ENCODE data around the gene DLG1.

Gene DLG1

DNA sequence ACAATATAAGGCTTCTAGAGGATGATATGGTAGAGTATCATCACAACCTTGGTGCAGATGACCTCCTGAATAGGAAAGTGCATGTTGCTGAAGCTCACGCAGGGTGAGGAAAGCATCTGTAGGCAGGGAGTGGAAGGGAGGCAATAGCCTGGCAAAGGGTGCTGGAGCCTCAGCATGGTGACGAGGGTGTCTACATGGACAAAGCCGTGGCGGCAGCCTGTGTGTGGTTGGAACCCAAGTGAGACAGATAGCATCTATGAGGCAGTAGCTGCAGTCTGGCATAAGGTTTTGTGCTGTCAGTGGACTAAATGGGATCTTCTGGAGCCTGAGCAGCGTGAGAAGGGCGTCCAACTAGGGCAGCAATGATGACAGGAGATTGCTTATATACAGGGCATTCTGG, 132.5 kb downstream of the DLG1 start:
- no peak for DNase-seq

DNA sequence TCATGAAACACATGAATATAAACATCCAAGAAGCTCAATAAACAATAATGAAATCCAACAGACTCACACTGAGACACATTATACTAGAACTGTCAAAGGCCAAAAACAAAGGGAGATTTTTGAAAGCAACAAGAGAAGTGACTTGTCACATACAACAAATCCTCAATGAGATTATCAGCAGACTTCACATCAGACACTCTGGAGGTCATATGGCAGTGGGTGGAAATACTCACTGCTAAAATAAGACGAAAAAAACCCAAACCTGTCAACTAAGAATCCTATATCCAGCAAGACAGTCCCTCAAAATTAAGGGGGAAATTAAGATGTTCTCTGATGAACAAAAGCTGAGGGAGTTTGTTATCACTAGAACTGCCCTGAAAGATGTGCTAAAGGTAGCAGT, 143.4 kb downstream of the DLG1 start:
- no peak for DNase-seq

DNA sequence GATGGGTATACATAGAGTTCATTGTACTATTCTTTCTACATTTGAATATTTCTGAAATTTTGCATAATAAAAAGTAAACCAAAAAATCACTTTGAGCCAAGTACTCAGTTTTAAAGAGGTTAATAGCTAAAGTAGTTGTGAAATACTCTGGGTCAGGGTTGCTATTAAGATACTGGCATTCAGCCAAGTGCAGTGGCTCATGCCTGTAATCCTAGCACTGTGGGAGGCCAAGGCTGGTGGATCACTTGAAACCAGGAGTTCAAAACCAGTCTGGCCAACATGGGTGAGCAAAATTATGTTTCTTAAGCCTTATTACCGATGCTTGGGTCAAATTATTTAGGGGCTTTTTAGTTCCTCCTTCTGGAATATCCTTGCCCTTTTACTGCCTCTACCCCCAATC, 146.8 kb downstream of the DLG1 start:
- DNase-seq, result no peak

DNA sequence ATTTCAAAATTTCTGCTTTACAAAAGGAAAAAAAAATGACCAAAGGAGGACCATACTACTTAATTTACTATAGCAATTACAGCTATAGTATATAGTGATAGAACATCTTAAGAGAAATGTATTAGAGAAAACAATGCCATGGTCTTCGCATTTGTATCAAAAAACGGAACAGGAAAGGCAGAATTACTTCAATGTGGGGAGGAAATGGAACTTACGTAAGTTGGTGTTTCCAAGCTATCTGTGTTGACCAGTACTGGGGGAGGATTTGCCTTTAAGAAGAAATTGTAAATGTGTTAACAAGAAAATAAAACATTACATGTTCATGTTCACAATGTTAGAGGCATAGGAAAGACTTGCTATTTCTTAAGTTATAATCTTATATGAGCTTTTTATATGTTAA, 148.9 kb downstream of the DLG1 start:
- no peak for DNase-seq

DNA sequence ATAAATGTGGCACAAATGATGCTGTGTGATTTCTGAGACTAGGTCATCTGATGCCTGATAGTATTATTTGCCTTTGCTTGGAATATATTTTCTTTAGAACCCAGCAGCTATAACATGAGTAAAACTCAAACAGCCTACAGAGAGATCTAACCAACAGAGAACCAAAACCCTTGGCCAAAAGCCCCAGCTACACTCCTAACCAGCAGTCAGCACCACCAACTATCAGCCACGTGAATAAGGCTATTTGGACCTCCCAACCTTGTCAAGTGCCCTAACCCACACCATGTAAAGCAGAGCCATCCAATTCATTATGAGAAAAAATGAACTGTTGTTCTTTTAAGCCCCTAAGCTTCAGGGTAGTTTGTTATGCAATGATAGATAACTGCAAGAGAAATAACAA, 154.2 kb downstream of the DLG1 start:
- no peak for DNase-seq

DNA sequence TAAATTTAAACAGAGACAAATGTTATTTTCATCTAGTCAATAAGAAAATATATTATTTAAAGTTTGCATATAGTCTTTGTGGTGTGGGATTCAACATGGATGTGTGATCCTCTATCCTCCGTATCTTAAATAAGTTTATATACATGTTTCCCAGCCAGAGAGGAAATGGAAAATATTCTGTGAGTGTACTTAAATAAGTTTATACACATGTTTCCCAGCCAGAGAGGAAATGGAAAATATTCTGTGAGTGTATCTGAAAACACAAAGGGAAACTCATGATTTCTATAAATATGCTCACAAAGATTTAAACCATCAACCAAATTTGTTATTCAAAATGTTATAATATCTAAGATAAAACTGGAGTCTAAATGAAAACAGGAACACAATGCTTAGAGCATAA, 158.8 kb downstream of the DLG1 start:
- no peak for DNase-seq

DNA sequence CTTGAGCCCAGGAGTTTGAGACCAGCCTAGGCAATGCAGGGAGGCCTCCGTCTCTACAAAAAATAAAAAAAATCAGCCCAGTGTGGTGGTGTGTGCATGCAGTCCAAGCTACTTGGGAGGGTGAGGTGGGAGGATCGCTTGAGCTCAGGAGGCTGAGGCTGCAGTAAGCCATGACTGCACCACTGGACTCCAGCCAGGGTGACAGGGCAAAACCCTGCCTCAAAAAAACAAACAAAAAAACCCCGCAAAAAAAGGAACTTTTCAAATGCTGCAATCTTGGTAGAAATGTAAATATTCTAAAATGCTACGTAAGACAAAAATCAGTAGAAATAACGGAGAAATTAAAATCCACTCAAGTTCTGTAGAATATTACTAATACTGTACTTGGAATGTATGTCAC, 160.7 kb downstream of the DLG1 start:
- DNase-seq, result no peak

DNA sequence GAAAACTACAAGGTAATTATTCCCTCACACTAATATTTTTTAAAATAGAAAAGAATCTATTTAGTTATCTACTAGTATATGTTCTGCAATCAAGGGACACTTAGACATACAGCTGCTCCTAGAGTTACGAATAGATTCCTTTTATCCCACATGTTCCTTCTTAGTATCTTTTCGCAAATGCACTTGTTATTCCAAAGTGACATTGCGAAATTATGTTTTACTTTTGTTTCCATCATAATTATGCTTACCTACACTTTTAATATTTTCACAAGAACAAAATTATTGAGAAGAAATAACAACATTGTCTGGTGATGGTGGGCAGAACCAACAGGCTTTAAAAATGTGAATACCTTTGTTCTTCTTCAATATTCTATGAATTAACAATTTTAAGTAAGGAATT, 161.7 kb downstream of the DLG1 start:
- DNase-seq, result no peak

DNA sequence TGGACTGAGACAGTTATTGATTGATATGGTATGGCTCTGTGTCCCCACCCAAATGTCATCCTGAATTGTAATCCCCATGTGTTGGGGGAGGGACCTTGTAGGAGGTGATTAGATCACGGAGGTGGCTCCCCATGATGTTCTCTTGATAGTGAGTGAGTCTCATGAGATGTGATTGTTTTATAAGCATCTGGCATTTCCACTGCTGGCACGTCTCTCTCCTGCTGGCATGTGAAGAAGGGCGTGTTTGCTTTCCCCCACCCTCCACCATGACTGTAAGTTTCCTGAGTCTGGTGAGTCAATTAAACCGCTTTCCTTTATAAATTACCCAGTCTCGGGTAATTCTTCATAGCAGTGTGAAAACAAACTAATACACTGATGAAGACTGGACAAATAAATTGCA, 163.2 kb downstream of the DLG1 start:
- DNase-seq, result no peak

DNA sequence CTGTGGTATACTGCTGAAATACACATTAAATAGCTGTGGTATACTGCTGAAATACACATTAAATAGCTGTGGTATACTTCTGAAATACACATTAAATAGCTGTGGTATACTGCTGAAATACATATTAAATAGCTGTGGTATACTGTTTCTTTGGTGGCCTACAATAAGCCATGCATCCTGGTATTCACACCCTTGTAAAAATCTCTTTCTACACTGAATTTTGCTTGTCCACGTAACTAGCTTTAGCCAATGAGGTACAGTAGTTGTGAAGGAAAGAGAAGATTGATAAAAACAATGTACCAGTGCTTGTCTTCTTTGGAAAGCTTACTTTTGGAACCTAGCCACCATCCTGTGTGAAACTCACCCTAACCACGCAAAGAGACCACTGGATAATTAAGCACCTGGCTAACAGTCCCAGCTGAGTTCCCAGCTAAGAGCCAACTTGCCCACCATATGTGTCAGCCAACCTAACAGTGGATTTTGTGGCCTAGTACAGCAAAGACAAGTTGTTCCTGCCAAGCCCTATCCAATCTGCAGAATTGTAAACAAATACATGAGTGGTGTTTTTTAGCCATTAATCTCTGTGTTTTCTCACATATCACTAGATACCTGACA, 165.4 kb downstream of the DLG1 start:
- no peak for DNase-seq

DNA sequence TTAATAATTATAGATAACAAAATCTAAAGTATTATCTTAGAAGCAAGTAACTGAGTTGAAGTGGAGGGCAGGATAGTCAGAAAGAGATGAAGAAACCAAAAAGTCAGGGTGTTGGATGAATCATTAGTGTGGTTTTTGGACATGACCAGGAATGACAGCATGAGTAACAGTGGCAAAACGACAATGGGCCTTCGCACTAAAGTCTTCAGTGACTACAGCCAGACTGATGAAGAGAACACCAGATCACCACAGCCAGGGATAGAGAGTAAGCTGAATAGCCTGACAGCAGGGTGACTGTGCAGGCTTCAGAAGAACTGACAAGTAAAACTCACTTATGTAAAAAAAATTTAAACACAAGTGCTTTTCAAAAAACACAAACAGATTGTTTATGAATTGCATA, 172.8 kb downstream of the DLG1 start:
- DNase-seq, result no peak

DNA sequence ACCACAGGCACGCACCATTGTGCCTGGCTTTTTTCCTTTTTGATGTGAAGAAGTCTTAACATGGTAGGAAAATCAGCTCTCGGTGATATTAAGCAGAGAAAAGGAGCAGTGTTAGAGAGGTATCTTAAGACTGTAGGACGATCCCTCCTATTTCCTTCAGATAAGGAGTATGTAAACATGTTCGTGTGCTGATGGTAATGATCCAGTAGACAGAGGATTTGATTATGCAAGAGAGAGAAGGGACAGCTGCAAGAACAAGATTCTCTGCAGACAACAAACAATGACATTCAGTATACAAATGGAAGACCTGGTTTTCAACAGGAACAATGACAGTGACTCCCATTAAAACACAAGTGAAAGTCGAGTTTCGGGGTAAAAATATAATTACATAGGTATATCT, 173.7 kb downstream of the DLG1 start:
- DNase-seq, result no peak

DNA sequence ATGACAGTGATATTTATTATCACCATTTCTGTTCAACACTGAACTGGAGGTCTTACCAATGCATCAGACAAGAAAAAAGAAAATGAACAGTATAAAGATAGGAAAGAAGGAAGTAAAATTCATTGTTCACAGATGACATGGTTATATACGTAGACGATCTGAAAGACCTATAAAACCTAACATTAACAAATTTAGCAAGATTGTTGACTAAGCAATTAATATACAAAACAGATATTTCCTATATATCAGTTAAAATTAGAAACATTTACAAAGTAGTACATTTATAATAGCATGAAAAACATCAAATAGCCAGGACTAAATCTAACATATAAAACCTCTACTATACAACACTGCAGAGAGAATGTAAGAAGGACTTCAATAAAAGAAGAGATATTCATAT, 176.0 kb downstream of the DLG1 start:
- no peak for DNase-seq

DNA sequence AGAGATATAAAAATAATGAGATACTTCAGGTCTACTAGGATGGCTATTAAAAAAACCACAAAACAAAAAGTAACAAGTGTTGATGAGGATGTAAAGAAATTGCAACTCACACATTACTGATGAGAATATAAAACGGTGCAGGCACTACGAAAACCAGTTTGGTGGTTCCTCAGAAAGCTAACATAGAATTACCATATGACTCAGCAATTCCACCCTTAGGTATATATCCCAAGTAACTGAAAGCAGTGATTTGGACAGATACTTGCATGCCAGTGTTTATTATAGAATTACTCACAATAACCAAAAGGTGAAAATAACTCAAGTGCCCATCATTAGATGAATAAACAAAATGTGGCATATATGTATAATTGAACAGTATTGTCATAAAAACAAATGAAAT, 181.3 kb downstream of the DLG1 start:
- DNase-seq, result no peak

DNA sequence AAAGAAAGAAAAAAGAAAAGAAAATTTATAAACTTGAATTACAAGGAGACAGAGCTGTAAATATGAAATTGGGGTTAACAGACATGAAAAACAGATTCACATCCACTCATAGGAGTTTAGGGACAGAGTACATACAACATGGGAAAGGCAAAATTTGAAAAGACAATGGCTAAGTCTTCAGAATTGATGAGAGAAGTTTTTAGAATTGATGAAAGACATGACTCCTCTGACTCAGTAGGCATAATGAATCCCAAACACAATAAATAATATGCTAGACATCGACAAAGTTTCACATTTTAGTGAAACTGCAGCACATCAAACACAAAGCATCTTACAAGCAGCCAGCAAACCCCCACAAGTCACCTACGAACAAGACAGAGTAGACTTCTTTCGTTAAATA, 184.4 kb downstream of the DLG1 start:
- DNase-seq, result no peak

DNA sequence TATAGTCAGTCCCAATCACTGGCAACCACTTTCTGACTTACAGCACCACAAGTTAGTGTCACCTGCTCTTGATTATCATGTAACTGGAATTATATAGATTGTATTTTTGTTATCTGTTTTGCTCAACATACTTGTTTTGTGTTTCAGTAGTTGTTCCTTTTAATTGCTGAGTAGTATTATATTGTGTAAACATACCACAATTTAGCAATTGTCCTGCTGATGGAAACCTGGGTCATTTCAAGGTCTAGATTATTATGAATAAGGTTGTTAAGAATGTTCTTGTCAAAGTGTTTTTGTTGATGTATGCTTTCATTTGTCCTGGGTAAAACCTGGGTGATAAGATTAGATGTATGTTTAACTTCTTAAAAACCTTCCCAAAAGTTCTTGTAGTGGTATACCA, 186.7 kb downstream of the DLG1 start:
- DNase-seq, result no peak

DNA sequence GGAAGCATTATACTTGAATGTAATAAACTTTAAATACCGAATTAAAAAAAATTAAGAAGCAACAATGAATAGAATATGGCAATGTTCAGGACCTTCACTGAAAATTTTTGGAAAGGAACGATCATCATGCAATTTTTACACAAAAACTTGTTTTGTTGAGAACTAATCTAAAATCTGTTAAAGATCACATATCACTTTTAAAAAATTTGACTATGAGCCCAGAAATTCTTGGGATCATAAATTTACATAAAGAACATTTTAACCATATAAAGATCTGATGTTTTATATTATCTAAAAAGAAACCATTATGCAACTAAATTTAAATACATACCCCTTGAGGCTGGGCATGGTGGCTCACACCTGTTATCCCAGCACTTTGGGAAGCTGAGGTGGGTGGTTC, 192.6 kb downstream of the DLG1 start:
- DNase-seq, result no peak

DNA sequence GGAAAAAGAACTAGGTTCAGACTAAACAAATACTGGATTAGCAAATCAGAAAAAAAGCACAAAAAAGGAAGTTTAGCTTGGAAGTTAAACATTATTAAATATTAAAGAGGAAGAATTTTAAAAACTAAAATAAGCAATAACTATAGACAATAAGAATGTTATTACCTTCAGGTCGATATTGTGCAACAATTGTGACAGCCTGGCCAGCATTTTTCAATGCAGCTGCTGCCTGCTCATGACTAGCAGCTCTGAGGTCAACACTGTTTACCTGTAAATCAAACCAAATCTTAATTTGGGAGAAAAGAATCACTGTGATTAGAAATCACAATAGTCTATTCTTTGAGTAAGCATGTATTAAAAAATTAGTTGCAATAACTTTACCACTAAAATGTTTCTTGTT, 193.7 kb downstream of the DLG1 start:
- DNase-seq, result no peak

DNA sequence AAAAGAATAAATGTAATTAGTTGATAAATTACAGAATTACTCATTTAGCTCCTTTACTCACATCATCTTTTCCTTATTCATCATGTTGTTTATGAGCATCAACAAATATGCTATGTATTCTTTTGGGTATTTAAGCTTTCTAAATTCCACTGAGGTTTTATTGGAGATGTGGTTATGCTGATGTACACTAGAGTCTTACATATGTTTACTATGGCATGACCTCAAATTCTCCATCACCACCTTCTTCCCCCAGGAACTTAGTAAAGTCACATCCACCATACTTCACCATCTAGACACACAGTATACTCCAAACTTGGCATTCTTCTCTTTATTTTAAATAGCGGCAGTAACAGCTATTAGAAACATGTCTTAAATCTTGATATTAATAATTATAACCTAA, 194.6 kb downstream of the DLG1 start:
- no peak for DNase-seq

DNA sequence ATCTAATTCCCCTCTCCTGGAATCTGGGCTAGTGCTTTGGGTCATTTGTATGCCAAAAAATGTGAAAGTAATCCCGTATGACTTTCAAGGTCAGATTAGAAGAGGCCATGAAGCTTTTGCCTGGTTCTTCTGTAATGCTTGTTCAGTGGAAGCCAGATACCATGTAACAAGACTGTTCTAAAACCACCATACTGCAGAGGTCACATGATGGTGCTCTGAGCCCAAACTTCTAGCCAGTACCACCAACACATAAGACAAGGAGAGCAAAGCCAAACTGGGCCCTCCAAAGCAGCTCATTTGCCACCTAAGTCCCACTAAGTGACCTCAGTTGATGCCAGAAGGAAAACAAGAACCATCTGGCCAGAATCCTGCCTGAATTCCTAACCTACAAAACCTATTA, 204.5 kb downstream of the DLG1 start:
- no peak for DNase-seq

DNA sequence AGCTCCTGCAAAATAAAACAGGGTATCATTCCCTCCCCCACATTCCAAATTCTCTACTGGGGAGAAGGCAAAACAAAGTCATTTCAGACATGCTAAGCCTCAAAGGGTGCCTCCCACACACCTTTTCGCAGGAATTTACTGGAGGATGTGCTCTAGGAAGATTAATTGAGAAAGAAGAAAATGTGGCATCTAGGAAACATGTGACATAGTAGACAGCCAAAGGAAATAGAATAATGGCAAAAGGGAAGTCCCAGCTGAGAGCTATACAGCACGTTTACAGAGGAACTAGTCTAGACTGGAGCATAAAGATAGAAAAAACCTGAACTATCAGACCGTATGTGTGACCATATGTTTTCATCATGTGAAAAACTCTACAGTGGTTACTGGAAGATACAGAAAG, 210.0 kb downstream of the DLG1 start:
- no peak for DNase-seq

DNA sequence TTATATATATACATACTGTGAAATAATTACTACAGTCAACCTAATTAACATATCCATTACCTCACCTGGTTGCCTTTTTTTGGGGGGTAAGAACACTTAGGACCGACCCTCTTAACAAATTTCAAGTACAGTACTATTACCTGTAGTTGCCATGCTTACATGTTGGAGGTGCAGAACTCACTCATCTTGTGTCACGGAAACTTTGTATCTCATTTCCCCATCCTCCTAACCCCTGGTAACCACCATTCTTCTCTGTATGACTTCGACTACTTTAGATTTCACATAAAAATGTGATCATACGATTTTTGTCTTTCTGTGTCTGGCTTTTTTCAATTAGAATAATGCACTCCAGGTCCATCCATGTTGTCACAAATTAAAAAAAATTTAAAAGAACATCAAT, 213.3 kb downstream of the DLG1 start:
- DNase-seq, result no peak

DNA sequence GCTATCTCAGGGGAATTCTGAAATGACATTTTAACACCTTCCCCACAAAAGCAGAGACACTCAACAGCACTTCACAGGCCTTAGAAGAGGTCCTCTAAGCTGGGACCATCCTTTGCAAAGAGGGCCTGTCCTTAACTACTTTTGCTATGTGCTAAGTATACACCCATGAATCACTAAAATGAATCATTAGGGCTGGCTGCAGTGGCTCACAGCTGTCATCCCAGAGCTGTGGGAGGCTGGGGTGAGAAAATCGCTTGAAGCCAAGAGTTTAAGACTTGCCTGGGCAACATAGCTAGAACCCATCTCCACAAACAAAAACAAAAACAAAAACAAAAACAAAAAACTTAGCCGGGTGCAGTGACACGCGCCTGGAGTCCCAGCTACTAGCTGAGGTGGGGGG, 214.9 kb downstream of the DLG1 start:
- no peak for DNase-seq

DNA sequence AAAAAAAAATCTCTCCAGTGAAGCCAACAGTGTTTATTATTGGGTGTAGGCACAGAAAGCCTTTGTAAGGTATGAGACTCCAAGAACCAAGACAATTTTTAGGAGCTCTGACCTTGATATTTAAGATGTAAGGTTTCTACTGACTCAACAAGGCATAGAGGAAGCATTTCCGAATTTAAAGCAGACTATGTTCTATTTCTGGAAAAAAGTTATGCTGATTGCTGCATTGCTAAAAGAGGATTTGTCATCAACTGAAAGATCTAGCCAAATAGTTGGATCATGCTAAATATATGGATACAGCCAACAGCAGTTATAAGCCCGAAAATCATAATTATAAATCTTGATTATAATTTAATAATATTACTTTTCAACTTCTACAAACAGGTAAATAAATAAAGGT, 215.5 kb downstream of the DLG1 start:
- DNase-seq, result no peak

DNA sequence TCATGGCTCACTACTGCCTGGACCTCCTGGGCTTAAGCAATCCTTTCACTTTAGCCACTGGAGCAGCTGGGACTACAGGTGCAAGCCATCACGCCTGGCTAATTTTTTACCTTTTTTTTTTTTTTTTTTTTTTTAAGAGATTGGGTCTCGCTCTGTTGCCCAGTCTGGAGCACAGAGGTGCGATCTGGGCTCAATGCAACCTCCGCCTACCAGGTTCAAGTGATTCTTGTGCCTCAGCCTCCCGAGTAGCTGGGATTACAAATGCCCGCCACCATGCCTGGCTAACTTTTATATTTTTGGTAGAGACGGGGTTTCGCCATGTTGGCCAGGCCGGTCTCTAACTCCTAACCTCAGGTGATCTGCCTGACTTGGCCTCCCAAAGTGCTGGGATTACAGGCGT, 218.1 kb downstream of the DLG1 start:
- no peak for DNase-seq

DNA sequence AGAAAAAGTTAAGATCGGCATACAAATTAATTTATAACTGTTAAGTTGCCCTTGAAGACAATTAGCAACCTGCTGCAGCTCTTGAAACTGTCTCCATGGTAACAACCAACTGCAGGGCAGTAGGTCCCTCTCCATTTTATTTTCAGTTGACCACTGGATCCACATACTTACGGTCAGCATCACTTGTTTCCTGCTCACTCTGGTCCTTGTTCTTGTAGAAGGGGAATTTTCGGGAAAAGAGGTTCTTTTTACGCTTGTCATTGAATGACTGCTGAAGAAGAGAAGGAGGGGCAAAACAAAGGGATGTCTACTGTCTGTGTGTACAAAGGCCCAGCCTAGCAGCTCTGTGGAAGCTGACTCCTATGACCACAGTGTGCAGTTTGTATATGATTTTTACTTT, 222.0 kb downstream of the DLG1 start:
- no peak for DNase-seq
